NCI-H748 (cell line): ENCODE results near the gene CSMD2.
A peak's percentile ranks its signal among the peaks of the same experiment; 100 is the strongest.
"Not testable (repeated sequence)": the region's sequence is repeated elsewhere in the genome, so short reads cannot be mapped to it uniquely, and the experiment has no call there.

ENCODE experiments used
- DNase-seq: peaks from one replicate; lab custom pipeline; 2025; ENCODE audit not compliant: unreplicated experiment; lab: John Stamatoyannopoulos, UW

CSMD2 gene

GRCh38 chr1:34055818-34056217 lies 109.2 kb downstream of the CSMD2 start:
- no peak for DNase-seq

- no peak for DNase-seq
These were observed 110.1 kb downstream of the CSMD2 start for GRCh38 chr1:34054920-34055319.

- DNase-seq, result no peak
These were observed 111.4 kb downstream of the CSMD2 start for GRCh38 chr1:34053660-34054059.

GRCh38 chr1:34052565-34052964 lies 112.5 kb downstream of the CSMD2 start:
- DNase-seq, result no peak

GRCh38 chr1:34050709-34051485 lies 114.1 kb downstream of the CSMD2 start:
- DNase-seq, result no peak

GRCh38 chr1:34049994-34050393 lies 115.0 kb downstream of the CSMD2 start:
- DNase-seq, result no peak

- no peak for DNase-seq
These were observed 115.6 kb downstream of the CSMD2 start for GRCh38 chr1:34049477-34049876.

GRCh38 chr1:34037856-34038255 lies 127.2 kb downstream of the CSMD2 start:
- no peak for DNase-seq

- no peak for DNase-seq
These were observed 127.9 kb downstream of the CSMD2 start for GRCh38 chr1:34037109-34037508.

GRCh38 chr1:34034036-34034435 lies 131.0 kb downstream of the CSMD2 start:
- DNase-seq, result no peak

GRCh38 chr1:34029954-34030353 lies 135.1 kb downstream of the CSMD2 start:
- no peak for DNase-seq

GRCh38 chr1:34029515-34029914 lies 135.5 kb downstream of the CSMD2 start:
- DNase-seq, result no peak

- DNase-seq, result no peak
These were observed 136.5 kb downstream of the CSMD2 start for GRCh38 chr1:34028381-34029055.

- DNase-seq, result no peak
These were observed 139.4 kb downstream of the CSMD2 start for GRCh38 chr1:34025675-34026074.

- no peak for DNase-seq
These were observed 140.5 kb downstream of the CSMD2 start for GRCh38 chr1:34024485-34024884.

GRCh38 chr1:34019741-34020552 lies 145.1 kb downstream of the CSMD2 start:
- no peak for DNase-seq

GRCh38 chr1:34018285-34018684 lies 146.7 kb downstream of the CSMD2 start:
- DNase-seq, result no peak

GRCh38 chr1:34016281-34016680 lies 148.7 kb downstream of the CSMD2 start:
- DNase-seq, result not testable (repeated sequence)

GRCh38 chr1:34013958-34014737 lies 150.9 kb downstream of the CSMD2 start:
- peak; percentile 19 for DNase-seq

GRCh38 chr1:34013136-34013535 lies 151.9 kb downstream of the CSMD2 start:
- DNase-seq, result no peak
